NT2/D1 (cell line): ENCODE measurements around the gene RNGTT.

ENCODE experiments used
- DNase-seq: peaks from one replicate; pipeline ENCODE4 v3.0.0-alpha.2; 2011; ENCODE audit warnings: low read depth, low spot score
- H3K27me3 ChIP-seq: 2 replicates; pipeline ENCODE4 v1.6.0; 2011; ENCODE audit warnings: mild to moderate bottlenecking; ENCODE audit not compliant: insufficient read length, insufficient read depth
- H3K36me3 ChIP-seq: 2 replicates; pipeline ENCODE4 v1.6.1; 2011; ENCODE audit warnings: mild to moderate bottlenecking, low read length, mixed read lengths; ENCODE audit not compliant: insufficient read depth, insufficient read length
- H3K4me1 ChIP-seq: 2 replicates; pipeline ENCODE4 v1.5.1; 2011; ENCODE audit not compliant: insufficient read depth, insufficient read length
- H3K4me3 ChIP-seq: 2 replicates; pipeline ENCODE4 v1.5.1; 2011; ENCODE audit warnings: low read depth; ENCODE audit not compliant: insufficient read length
- H3K9ac ChIP-seq: 2 replicates; pipeline ENCODE4 v1.6.0; 2011; ENCODE audit warnings: low read depth; ENCODE audit not compliant: insufficient read length
- H3K9me3 ChIP-seq: 2 replicates; pipeline ENCODE4 v1.5.1; 2011; ENCODE audit warnings: mild to moderate bottlenecking, low read length; ENCODE audit not compliant: insufficient read depth
- SUZ12 ChIP-seq: IDR thresholded peaks from 2 replicates; pipeline ENCODE4 v1.6.1; 2011; ENCODE audit not compliant: insufficient read length, insufficient read depth; ENCODE audit errors: extremely low read depth
- YY1 ChIP-seq: IDR thresholded peaks from 2 replicates; pipeline ENCODE4 v1.6.1; 2011; ENCODE audit not compliant: insufficient read length, insufficient read depth
- ZNF274 ChIP-seq: IDR thresholded peaks from 2 replicates; pipeline ENCODE4 v1.6.1; 2011; ENCODE audit warnings: mild to moderate bottlenecking, low read depth, low read length

Gene RNGTT

DNA sequence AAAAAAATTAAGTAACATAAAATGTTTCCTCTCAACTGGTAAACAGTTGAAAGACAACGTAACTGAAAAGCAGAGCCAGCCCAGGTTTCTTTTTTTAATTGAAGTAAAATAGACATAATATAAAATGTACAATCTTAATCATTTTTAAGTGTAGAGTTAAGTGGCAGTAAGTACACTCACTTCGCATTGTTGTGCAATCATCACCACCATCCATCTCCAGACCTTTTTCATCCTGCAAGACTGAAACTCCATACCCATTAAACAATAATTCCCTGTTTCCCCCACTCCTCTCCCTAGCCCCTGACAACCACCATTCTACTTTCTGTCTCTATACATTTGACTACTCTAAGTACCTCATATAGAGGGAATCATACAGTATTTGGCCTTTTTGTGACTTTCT lies 395.7 kb downstream of the RNGTT start:
- H3K4me1 ChIP-seq: no peaks in the 10 kb centered on the region
- peaks cover 17% of the 10 kb centered on the region; the same call in 1 of the 2 replicates for H3K9me3 ChIP-seq
- DNase-seq: no peak
- H3K9ac ChIP-seq: no peak overlapping the region
- no peaks in the 10 kb centered on the region for H3K27me3 ChIP-seq
- no peak for TF ChIP-seq YY1
- TF ChIP-seq SUZ12: no peak
- no peak for TF ChIP-seq ZNF274
- no peaks in the 10 kb centered on the region for H3K36me3 ChIP-seq
- H3K4me3 ChIP-seq: no peak overlapping the region

DNA sequence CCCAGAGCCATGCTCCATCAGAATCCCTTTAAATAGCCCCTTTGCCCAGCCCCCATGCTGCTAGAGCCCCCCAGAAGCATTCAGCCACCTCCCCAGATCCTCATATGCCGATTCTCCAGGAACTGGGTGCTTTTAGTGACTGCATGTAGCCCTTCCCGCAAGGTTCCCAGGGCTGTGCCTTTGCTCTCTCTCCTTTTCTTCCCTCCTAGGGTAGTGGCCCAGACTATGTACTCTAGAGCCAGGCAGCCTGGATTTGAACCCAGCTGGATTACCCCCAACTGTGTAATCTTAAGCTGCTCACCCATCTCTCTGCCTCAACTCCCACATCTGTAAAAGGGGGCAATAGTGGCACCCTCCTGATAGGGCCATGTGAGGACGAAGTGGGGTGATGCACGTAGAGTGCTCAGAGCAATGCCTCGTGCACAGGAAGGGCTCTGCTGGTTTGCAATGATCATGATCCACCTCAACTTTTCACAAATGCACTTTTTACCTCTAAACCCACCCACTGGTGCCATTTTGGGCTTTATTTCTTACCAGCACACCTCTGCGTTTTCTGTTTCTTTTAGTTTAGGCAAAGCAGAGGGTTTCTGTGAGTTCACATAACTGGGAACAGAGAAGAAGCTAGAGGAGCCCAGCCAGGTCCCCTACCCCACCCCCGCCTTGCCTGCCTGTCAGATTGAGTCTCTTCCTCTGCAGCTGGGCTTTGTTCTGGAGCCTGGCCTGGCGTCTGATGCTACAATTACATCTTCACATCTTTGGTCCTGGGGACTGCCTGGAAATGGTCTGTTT lies 396.5 kb downstream of the RNGTT start:
- DNase-seq: no peak

GRCh38 chr6:88565836-88566235 lies 397.6 kb downstream of the RNGTT start:
- Histone ChIP-seq H3K4me3 (no peak overlapping the region), H3K27me3 (no peaks in the 10 kb centered on the region), H3K9me3 (peaks cover 17% of the 10 kb centered on the region; the same call in 1 of the 2 replicates), H3K4me1 (no peaks in the 10 kb centered on the region), H3K36me3 (no peaks in the 10 kb centered on the region), H3K9ac (no peak overlapping the region)
- TF ChIP-seq SUZ12: no peak
- TF ChIP-seq YY1: no peak
- TF ChIP-seq ZNF274: no peak
- DNase-seq: no peak

More for the DNA sequence above, 396.5 kb downstream of the RNGTT start:
- no peaks in the 10 kb centered on the region for H3K27me3 ChIP-seq
- no peaks in the 10 kb centered on the region for H3K4me1 ChIP-seq
- H3K36me3 ChIP-seq: no peaks in the 10 kb centered on the region
- TF ChIP-seq YY1: no peak
- H3K9me3 ChIP-seq: peaks cover 17% of the 10 kb centered on the region; the same call in 1 of the 2 replicates
- H3K4me3 ChIP-seq: no peak overlapping the region
- no peak overlapping the region for H3K9ac ChIP-seq

- no peak for DNase-seq
These were observed 398.0 kb downstream of the RNGTT start for GRCh38 chr6:88565409-88565811.

DNA sequence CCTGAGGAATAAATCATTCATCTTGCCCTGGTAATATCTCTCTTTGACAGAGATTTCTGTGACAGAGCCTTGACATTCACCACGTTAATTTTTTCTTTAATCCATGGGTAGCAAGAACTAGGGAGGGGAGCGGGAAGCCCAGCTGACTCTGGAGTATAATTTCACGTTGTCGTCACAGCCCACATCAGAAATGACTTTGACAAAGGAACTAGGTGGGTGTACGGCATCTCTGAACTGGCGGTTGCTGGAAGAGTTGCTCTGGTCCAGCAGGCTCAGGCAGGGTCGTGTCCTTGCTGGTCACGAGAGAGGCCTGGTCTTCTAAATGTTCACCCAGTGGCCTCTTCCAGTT lies 400.2 kb downstream of the RNGTT start:
- TF ChIP-seq SUZ12 (no peak), YY1 (no peak), ZNF274 (no peak)
- DNase-seq: no peak
- no peaks in the 10 kb centered on the region for H3K4me1 ChIP-seq
- H3K36me3 ChIP-seq: no peaks in the 10 kb centered on the region
- H3K9ac ChIP-seq: no peak overlapping the region
- no peaks in the 10 kb centered on the region for H3K27me3 ChIP-seq
- no peak overlapping the region for H3K4me3 ChIP-seq
- H3K9me3 ChIP-seq: no peaks in the 10 kb centered on the region

More at GRCh38 chr6:88565409-88565811, 398.0 kb downstream of the RNGTT start:
- Histone ChIP-seq H3K4me1 (no peaks in the 10 kb centered on the region), H3K9me3 (peaks cover 16% of the 10 kb centered on the region; the same call in 1 of the 2 replicates), H3K27me3 (no peaks in the 10 kb centered on the region), H3K9ac (no peak overlapping the region), H3K4me3 (no peak overlapping the region), H3K36me3 (no peaks in the 10 kb centered on the region)
- TF ChIP-seq ZNF274: no peak
- TF ChIP-seq SUZ12: no peak
- TF ChIP-seq YY1: no peak

- TF ChIP-seq YY1 (no peak), SUZ12 (no peak), ZNF274 (no peak)
- Histone ChIP-seq H3K36me3 (no peaks in the 10 kb centered on the region), H3K4me1 (no peaks in the 10 kb centered on the region), H3K27me3 (no peaks in the 10 kb centered on the region), H3K9ac (no peak overlapping the region), H3K4me3 (no peak overlapping the region), H3K9me3 (no peaks in the 10 kb centered on the region)
- DNase-seq: no peak
These were observed 400.8 kb downstream of the RNGTT start for GRCh38 chr6:88562353-88563276.

GRCh38 chr6:88561954-88562315 lies 401.5 kb downstream of the RNGTT start:
- Histone ChIP-seq H3K9me3 (no peaks in the 10 kb centered on the region), H3K9ac (no peak overlapping the region), H3K4me1 (no peaks in the 10 kb centered on the region), H3K4me3 (no peak overlapping the region), H3K36me3 (no peaks in the 10 kb centered on the region), H3K27me3 (no peaks in the 10 kb centered on the region)
- TF ChIP-seq ZNF274 (no peak), SUZ12 (no peak), YY1 (no peak)
- DNase-seq: no peak
